ENCODE results near the gene SLC43A1. TPM values are rescaled to one million over a fixed set of nuclear protein-coding genes. Genes with fewer than 3 reads are reported as not detected.

SLC43A1 gene
- total RNA-seq, 4 donors from 2014 or later = 4.6 to 19.0 (median 11.2) TPM

GRCh38 chr11:57546451-57546850 is 30.9 kb upstream of the SLC43A1 start:
- Histone ChIP-seq H3K9me3 (no peaks in the 10 kb centered on the region), H3K36me3 (peaks cover 0 to 22% (median 0%) of the 10 kb centered on the region in 3 donors)

GRCh38 chr11:57545883-57546282 is 30.4 kb upstream of the SLC43A1 start:
- TF ChIP-seq CTCF (IDR thresholded peaks at IDR 0.05) (no peak), POLR2A (IDR thresholded peaks at IDR 0.05) (no peak)

More at GRCh38 chr11:57546451-57546850, 30.9 kb upstream of the SLC43A1 start:
- DNase-seq = no peak
- Histone ChIP-seq H3K27ac (no peak overlapping the region), H3K4me1 (peaks cover 0 to 8% (median 0%) of the 10 kb centered on the region in 4 donors), H3K27me3 (no peaks in the 10 kb centered on the region), H3K4me3 (no peak overlapping the region)
- TF ChIP-seq CTCF (IDR thresholded peaks at IDR 0.05) = no peak
- no peak for TF ChIP-seq POLR2A (IDR thresholded peaks at IDR 0.05)

GRCh38 chr11:57544566-57544965 is 29.1 kb upstream of the SLC43A1 start:
- Histone ChIP-seq H3K27me3 (no peaks in the 10 kb centered on the region), H3K9me3 (no peaks in the 10 kb centered on the region), H3K27ac (no peak overlapping the region), H3K4me1 (peaks cover 0 to 8% (median 0%) of the 10 kb centered on the region in 4 donors), H3K36me3 (peaks cover 0 to 5% (median 0%) of the 10 kb centered on the region in 3 donors), H3K4me3 (no peak overlapping the region)
- DNase-seq = no peak
- TF ChIP-seq POLR2A (IDR thresholded peaks at IDR 0.05) = no peak
- no peak for TF ChIP-seq CTCF (IDR thresholded peaks at IDR 0.05)

More at GRCh38 chr11:57545883-57546282, 30.4 kb upstream of the SLC43A1 start:
- Histone ChIP-seq H3K27ac (no peak overlapping the region), H3K4me3 (no peak overlapping the region), H3K36me3 (peaks cover 0 to 18% (median 0%) of the 10 kb centered on the region in 3 donors), H3K9me3 (no peaks in the 10 kb centered on the region), H3K4me1 (peaks cover 0 to 8% (median 0%) of the 10 kb centered on the region in 4 donors), H3K27me3 (no peaks in the 10 kb centered on the region)
- no peak for DNase-seq

- Histone ChIP-seq H3K4me1 (peaks cover 0 to 8% (median 0%) of the 10 kb centered on the region in 4 donors), H3K27me3 (no peaks in the 10 kb centered on the region), H3K9me3 (no peaks in the 10 kb centered on the region), H3K4me3 (no peak overlapping the region), H3K27ac (no peak overlapping the region), H3K36me3 (no peaks in the 10 kb centered on the region)
- TF ChIP-seq POLR2A (IDR thresholded peaks at IDR 0.05) (no peak), CTCF (IDR thresholded peaks at IDR 0.05) (no peak)
- DNase-seq = peak in 1 of 3 donors; percentile 31
These were observed 28.1 kb upstream of the SLC43A1 start for GRCh38 chr11:57543593-57543992.

- Histone ChIP-seq H3K4me1 (peaks cover 0 to 6% (median 0%) of the 10 kb centered on the region in 4 donors), H3K27me3 (no peaks in the 10 kb centered on the region), H3K36me3 (no peaks in the 10 kb centered on the region), H3K9me3 (no peaks in the 10 kb centered on the region), H3K4me3 (no peak overlapping the region), H3K27ac (no peak overlapping the region)
- TF ChIP-seq CTCF (IDR thresholded peaks at IDR 0.05) (no peak), POLR2A (IDR thresholded peaks at IDR 0.05) (no peak)
- DNase-seq = peak in 1 of 3 donors; percentile 29
These were observed 27.1 kb upstream of the SLC43A1 start for GRCh38 chr11:57542582-57542981.

GRCh38 chr11:57541169-57541568 is 25.7 kb upstream of the SLC43A1 start:
- Histone ChIP-seq H3K36me3 (no peaks in the 10 kb centered on the region), H3K4me3 (no peak overlapping the region), H3K27me3 (no peaks in the 10 kb centered on the region), H3K9me3 (no peaks in the 10 kb centered on the region), H3K4me1 (no peaks in the 10 kb centered on the region), H3K27ac (no peak overlapping the region)
- TF ChIP-seq CTCF (IDR thresholded peaks at IDR 0.05) (no peak), POLR2A (IDR thresholded peaks at IDR 0.05) (no peak)
- peak in 1 of 3 donors; percentile 10 for DNase-seq
